Colonic mucosa (tissue), 4 donors: Measurements from ENCODE around the gene C2orf72. TPM values are rescaled to one million over a fixed set of nuclear protein-coding genes. Genes with fewer than 3 reads are reported as not detected.

Experiments
- DNase-seq: peaks from one replicate; pipeline ENCODE4 v3.0.0-alpha.2; 2020
- H3K27ac ChIP-seq: fragments of 200-600 bp; one replicate; pipeline ENCODE4 v1.8.0; 2021
- H3K27me3 ChIP-seq: fragments of 200-600 bp; one replicate; pipeline ENCODE4 v1.8.0; 2021
- H3K36me3 ChIP-seq: fragments of 200-600 bp; one replicate; pipeline ENCODE4 v1.8.0; 2021
- H3K4me1 ChIP-seq: fragments of 200-600 bp; one replicate; pipeline ENCODE4 v1.8.0; 2021; ENCODE audit warnings: mild to moderate bottlenecking
- H3K4me3 ChIP-seq: fragments of 200-600 bp; one replicate; pipeline ENCODE4 v1.8.0; 2021
- H3K9ac ChIP-seq, 2 donors: one replicate each; pipeline ENCODE4 v1.7.0; 2013; ENCODE audit warnings: control low read depth in 2 of 2, low read depth in 2 of 2, low read length in 2 of 2
- H3K9me3 ChIP-seq: fragments of 200-600 bp; one replicate; pipeline ENCODE4 v1.8.0; 2021
- intact Hi-C: fragments of 100-400 bp; cut with DNase I; formaldehyde crosslinking; loops from one replicate; pipeline ENCODE4 v1.14.1; 2022
- total RNA-seq, 2 donors: library from RNA; stranded (reverse); fragmentation: NEBNext Ultra II Directional in 1 of 2; extraction: Animal tissue kit (Norgen Biotek cat#: 25700) in 1 of 2; gene quantifications; one replicate each; pipeline ENCODE4 v1.2.1, GENCODE V29; 2021
- TF ChIP-seq, protein P1 (sequence below): fragments of 200-600 bp; IDR thresholded peaks from one replicate; pipeline ENCODE4 v1.8.0; 2022; ENCODE audit warnings: antibody characterized with exemption, mild to moderate bottlenecking
- donor health status: healthy.
- donor health status: DM: no; HTN: no; CAD: no.
- donor health status: DM: no; HTN: no; CAD: no.

C2orf72 gene
- total RNA-seq, 2 donors from 2014 or later = 44.5 to 82.5 TPM

GRCh38 chr2:231013820-231014219 lies 23.5 kb upstream of the C2orf72 start:
- DNase-seq = no peak
- TF ChIP-seq, protein P1, sequence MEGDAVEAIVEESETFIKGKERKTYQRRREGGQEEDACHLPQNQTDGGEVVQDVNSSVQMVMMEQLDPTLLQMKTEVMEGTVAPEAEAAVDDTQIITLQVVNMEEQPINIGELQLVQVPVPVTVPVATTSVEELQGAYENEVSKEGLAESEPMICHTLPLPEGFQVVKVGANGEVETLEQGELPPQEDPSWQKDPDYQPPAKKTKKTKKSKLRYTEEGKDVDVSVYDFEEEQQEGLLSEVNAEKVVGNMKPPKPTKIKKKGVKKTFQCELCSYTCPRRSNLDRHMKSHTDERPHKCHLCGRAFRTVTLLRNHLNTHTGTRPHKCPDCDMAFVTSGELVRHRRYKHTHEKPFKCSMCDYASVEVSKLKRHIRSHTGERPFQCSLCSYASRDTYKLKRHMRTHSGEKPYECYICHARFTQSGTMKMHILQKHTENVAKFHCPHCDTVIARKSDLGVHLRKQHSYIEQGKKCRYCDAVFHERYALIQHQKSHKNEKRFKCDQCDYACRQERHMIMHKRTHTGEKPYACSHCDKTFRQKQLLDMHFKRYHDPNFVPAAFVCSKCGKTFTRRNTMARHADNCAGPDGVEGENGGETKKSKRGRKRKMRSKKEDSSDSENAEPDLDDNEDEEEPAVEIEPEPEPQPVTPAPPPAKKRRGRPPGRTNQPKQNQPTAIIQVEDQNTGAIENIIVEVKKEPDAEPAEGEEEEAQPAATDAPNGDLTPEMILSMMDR = no peak
- no peaks in the 10 kb centered on the region for H3K4me1 ChIP-seq
- H3K27me3 ChIP-seq = no peaks in the 10 kb centered on the region
- H3K9ac ChIP-seq = no peak overlapping the region
- no peak overlapping the region for H3K4me3 ChIP-seq
- H3K36me3 ChIP-seq = no peaks in the 10 kb centered on the region
- intact Hi-C loops = no loop called here
- H3K9me3 ChIP-seq = no peaks in the 10 kb centered on the region
- H3K27ac ChIP-seq = no peak overlapping the region

DNA sequence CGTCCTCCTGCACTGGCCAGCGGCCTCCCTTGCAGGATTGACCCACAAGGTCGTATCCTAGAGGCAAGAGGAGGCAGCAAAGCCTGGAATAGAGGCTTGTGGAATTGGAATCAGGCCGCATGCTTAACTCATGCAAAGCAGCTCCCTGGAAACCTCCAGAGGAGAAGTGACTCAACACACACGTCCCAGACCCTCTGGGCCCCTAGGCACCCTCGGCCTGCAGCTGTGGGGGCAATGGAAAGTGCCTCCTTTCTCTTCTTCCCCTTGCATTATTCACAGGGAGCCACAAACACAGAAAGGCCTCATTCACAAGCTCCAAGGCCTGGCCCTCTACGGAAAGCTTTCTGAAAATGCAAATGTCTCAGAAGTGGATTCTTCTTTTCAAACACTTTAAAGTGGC lies 21.8 kb upstream of the C2orf72 start:
- TF ChIP-seq, protein P1 = no peak
- Histone ChIP-seq H3K9ac (no peak overlapping the region), H3K9me3 (no peaks in the 10 kb centered on the region), H3K4me3 (no peak overlapping the region), H3K27me3 (no peaks in the 10 kb centered on the region), H3K27ac (no peak overlapping the region), H3K4me1 (no peaks in the 10 kb centered on the region), H3K36me3 (no peaks in the 10 kb centered on the region)
- no peak for DNase-seq
- intact Hi-C loops = no loop called here

DNA sequence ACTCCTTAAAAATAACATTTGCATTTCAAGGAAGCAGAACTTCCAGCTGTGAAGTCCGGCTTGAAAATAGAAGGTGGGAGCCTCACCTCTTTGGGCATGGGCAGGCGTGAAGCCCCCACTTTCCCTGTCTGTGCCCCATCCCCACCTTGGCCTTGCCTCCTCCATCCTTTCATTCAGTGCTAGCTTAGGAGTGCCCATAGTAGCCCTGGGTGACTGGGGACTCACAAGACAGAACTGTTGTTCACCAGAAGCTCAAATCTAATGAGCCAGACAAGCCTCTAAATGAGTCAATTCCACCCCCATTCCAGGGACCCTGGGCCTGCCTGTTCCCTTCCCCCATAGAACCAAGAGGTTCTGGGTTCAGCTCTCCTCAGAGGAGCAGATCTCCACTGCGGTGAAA lies 21.4 kb upstream of the C2orf72 start:
- TF ChIP-seq, protein P1 = no peak
- no peaks in the 10 kb centered on the region for H3K9me3 ChIP-seq
- H3K27ac ChIP-seq = no peak overlapping the region
- intact Hi-C loops = no loop called here
- no peaks in the 10 kb centered on the region for H3K27me3 ChIP-seq
- H3K36me3 ChIP-seq = no peaks in the 10 kb centered on the region
- DNase-seq = no peak
- H3K9ac ChIP-seq = no peak overlapping the region
- no peaks in the 10 kb centered on the region for H3K4me1 ChIP-seq
- H3K4me3 ChIP-seq = no peak overlapping the region

GRCh38 chr2:231016566-231017230 lies 20.6 kb upstream of the C2orf72 start:
- Histone ChIP-seq H3K36me3 (no peaks in the 10 kb centered on the region), H3K4me3 (no peak overlapping the region), H3K9ac (no peak overlapping the region), H3K9me3 (no peaks in the 10 kb centered on the region), H3K27me3 (no peaks in the 10 kb centered on the region), H3K27ac (no peak overlapping the region), H3K4me1 (no peaks in the 10 kb centered on the region)
- no peak for DNase-seq
- TF ChIP-seq, protein P1 = no peak
- intact Hi-C loops = no loop called here

DNA sequence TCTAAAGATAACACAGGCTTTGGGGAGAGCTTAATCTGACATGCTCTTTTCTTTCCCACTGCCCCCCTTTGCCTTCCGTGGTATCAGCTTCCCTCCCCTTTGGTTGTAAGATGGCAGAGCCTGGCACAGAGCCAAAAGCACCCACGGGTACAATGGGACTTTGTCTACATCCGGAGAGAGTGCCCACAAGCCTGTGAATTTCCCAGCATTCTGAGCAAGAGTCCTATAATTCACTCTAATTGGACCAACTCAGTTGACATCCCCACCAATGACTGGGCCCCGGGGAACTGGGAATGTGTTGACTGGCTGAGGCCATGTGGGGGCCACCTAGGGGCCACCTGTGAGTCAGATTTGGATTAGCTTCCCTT lies 20.1 kb upstream of the C2orf72 start:
- no peak for DNase-seq
- Histone ChIP-seq H3K9ac (no peak overlapping the region), H3K4me1 (no peaks in the 10 kb centered on the region), H3K27ac (no peak overlapping the region), H3K9me3 (no peaks in the 10 kb centered on the region), H3K27me3 (no peaks in the 10 kb centered on the region), H3K36me3 (no peaks in the 10 kb centered on the region), H3K4me3 (no peak overlapping the region)
- TF ChIP-seq, protein P1 = no peak
- intact Hi-C loops = no loop called here
